BLaER1 treated with 17β-estradiol and CSF1 and Interleukin-3, amounts not matched to agents 10 nM and 100 nM (cell line): Measurements from ENCODE around the gene LGMN.

Experiments
- H3K27ac ChIP-seq, 11 experiments: shearing (Covaris generic); formaldehyde crosslinking; 2 replicates each; pipeline ENCODE4 v1.8.1; 2022
- H3K27me3 ChIP-seq, 11 experiments: shearing (Covaris generic); formaldehyde crosslinking; 2 replicates each; pipeline ENCODE4 v1.8.1; 2022
- H3K36me3 ChIP-seq, 11 experiments: shearing (Covaris generic); formaldehyde crosslinking; 2 replicates each; pipeline ENCODE4 v1.8.1; 2022
- H3K4me1 ChIP-seq, 10 experiments: shearing (Covaris generic); formaldehyde crosslinking; 2 replicates each; pipeline ENCODE4 v1.8.1; 2022
- H3K4me2 ChIP-seq, 11 experiments: shearing (Covaris generic); formaldehyde crosslinking; 2 replicates each; pipeline ENCODE4 v1.8.1; 2022
- H3K4me3 ChIP-seq, 10 experiments: shearing (Covaris generic); formaldehyde crosslinking; 2 replicates each; pipeline ENCODE4 v1.8.1; 2022
- H3K9ac ChIP-seq, 11 experiments: shearing (Covaris generic); formaldehyde crosslinking; 2 replicates each; pipeline ENCODE4 v1.8.1; 2022
- H3K9me3 ChIP-seq, 11 experiments: shearing (Covaris generic); formaldehyde crosslinking; replicated peaks in 1 of 11; 2 replicates each; pipeline ENCODE4 v1.8.1; 2022
- H4K20me1 ChIP-seq, 11 experiments: shearing (Covaris generic); formaldehyde crosslinking; 2 replicates each; pipeline ENCODE4 v1.8.1; 2022
- Cebpa-rat ChIP-seq, 11 experiments: shearing (Covaris generic); IDR thresholded peaks; 2 replicates each; pipeline ENCODE4 v1.8.1; 2022

Gene LGMN

GRCh38 chr14:92695562-92695961, 52.9 kb downstream of the LGMN start:
- no peak overlapping the region for H3K4me3 ChIP-seq
- H3K27me3 ChIP-seq, result no peaks in the 10 kb centered on the region
- no peaks in the 10 kb centered on the region for H3K9me3 ChIP-seq
- H4K20me1 ChIP-seq, result peaks cover 0 to 42% (median 4%) of the 10 kb centered on the region in 11 experiments; a peak in 10 of 22 replicates
- H3K36me3 ChIP-seq, result peaks cover 0 to 4% (median 0%) of the 10 kb centered on the region in 11 experiments; a peak in 8 of 22 replicates
- H3K4me1 ChIP-seq, result peaks cover 41 to 86% (median 62%) of the 10 kb centered on the region in 10 experiments
- no peak overlapping the region for H3K9ac ChIP-seq
- no peak overlapping the region for H3K27ac ChIP-seq
- H3K4me2 ChIP-seq, result peak overlapping the region in 3 of 11 experiments; percentile 11 to 17 (median 12); a peak in 1 of 22 replicates
- TF ChIP-seq Cebpa-rat (IDR thresholded peaks at IDR 0.05), result no peak

DNA sequence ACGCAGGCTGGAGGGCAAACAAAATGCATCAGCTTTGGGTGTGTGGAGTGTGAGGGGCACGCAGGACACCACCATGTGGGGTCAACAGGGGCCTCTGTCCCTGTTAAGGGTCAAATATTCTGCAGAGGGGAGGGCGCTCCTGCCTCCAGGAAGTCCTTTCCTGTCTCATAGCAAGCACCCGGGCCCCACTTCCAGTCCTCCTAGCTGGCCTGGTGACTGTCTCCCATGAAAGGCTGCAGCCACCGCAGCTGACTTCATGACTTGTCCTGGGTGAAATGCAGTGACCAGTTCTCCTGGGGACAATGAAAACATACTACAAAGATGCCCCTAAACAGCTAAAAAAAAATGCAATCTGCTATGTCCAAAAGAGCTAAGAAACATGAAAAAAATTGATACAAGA, 53.6 kb downstream of the LGMN start:
- Histone ChIP-seq H3K4me1 (peaks cover 41 to 82% (median 62%) of the 10 kb centered on the region in 10 experiments), H4K20me1 (peaks cover 0 to 50% (median 8%) of the 10 kb centered on the region in 11 experiments; a peak in 10 of 22 replicates), H3K9ac (no peak overlapping the region), H3K9me3 (no peaks in the 10 kb centered on the region), H3K4me3 (no peak overlapping the region), H3K4me2 (0 out of 22 replicates have a peak overlapping the region, but pooled peaks of 1 of the 11 experiments have one; percentile 11), H3K36me3 (peaks cover 0 to 12% (median 5%) of the 10 kb centered on the region in 11 experiments; a peak in 10 of 22 replicates), H3K27ac (no peak overlapping the region), H3K27me3 (no peaks in the 10 kb centered on the region)
- TF ChIP-seq Cebpa-rat (IDR thresholded peaks at IDR 0.05), result no peak

- TF ChIP-seq Cebpa-rat (IDR thresholded peaks at IDR 0.05), result no peak
These were observed 54.2 kb downstream of the LGMN start for GRCh38 chr14:92693998-92694795.

DNA sequence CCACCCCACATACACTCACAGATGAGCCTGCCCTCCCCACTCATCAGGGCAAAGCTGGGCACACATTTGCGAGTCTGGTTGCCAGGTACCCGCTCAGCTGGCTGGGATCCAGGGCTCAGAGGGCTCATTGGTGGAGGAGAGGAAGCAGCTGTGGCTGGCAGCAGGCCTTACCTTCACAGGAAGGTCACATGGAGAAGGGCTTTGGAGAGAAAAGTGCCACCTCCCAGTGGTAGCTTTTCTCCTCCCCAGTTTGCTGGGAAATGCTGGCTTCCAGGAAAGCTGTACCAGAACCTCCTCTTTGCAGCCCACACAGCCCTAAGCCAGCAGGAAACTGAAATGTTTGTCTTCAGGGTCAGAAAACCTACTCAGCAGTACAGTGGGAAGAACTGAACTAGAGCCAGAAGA, 55.6 kb downstream of the LGMN start:
- Histone ChIP-seq H3K4me3 (no peak overlapping the region), H3K4me2 (peak overlapping the region; percentile 53 to 86 (median 68)), H3K4me1 (peaks cover 26 to 66% (median 44%) of the 10 kb centered on the region in 10 experiments), H3K36me3 (peaks cover 0 to 32% (median 18%) of the 10 kb centered on the region in 11 experiments; a peak in 14 of 22 replicates), H3K9me3 (no peaks in the 10 kb centered on the region), H3K27me3 (no peaks in the 10 kb centered on the region), H4K20me1 (peaks cover 0 to 70% (median 18%) of the 10 kb centered on the region in 11 experiments; a peak in 11 of 22 replicates), H3K27ac (peak overlapping the region in 4 of 11 experiments; percentile 3 to 41 (median 30); a peak in 3 of 22 replicates), H3K9ac (peak overlapping the region in 4 of 11 experiments; percentile 15 to 45 (median 24); a peak in 2 of 22 replicates)
- TF ChIP-seq Cebpa-rat (IDR thresholded peaks at IDR 0.05), result no peak

More at GRCh38 chr14:92693998-92694795, 54.2 kb downstream of the LGMN start:
- H3K27me3 ChIP-seq, result no peaks in the 10 kb centered on the region
- no peak overlapping the region for H3K9ac ChIP-seq
- no peak overlapping the region; a peak in 2 of 22 replicates for H3K4me2 ChIP-seq
- no peak overlapping the region for H3K27ac ChIP-seq
- H4K20me1 ChIP-seq, result peaks cover 0 to 56% (median 9%) of the 10 kb centered on the region in 11 experiments; a peak in 10 of 22 replicates
- H3K4me3 ChIP-seq, result no peak overlapping the region
- H3K9me3 ChIP-seq, result no peaks in the 10 kb centered on the region
- H3K36me3 ChIP-seq, result peaks cover 0 to 18% (median 5%) of the 10 kb centered on the region in 11 experiments; a peak in 10 of 22 replicates
- H3K4me1 ChIP-seq, result peaks cover 40 to 79% (median 58%) of the 10 kb centered on the region in 10 experiments

- Histone ChIP-seq H4K20me1 (peaks cover 0 to 94% (median 33%) of the 10 kb centered on the region in 11 experiments; a peak in 13 of 22 replicates), H3K27ac (no peak overlapping the region), H3K36me3 (peaks cover 0 to 55% (median 39%) of the 10 kb centered on the region in 11 experiments; a peak in 14 of 22 replicates), H3K9ac (no peak overlapping the region), H3K9me3 (no peaks in the 10 kb centered on the region), H3K4me3 (no peak overlapping the region), H3K27me3 (no peaks in the 10 kb centered on the region), H3K4me1 (peaks cover 16 to 43% (median 25%) of the 10 kb centered on the region in 10 experiments), H3K4me2 (no peak overlapping the region)
- TF ChIP-seq Cebpa-rat (IDR thresholded peaks at IDR 0.05), result no peak
These were observed 58.0 kb downstream of the LGMN start for GRCh38 chr14:92690171-92691011.

DNA sequence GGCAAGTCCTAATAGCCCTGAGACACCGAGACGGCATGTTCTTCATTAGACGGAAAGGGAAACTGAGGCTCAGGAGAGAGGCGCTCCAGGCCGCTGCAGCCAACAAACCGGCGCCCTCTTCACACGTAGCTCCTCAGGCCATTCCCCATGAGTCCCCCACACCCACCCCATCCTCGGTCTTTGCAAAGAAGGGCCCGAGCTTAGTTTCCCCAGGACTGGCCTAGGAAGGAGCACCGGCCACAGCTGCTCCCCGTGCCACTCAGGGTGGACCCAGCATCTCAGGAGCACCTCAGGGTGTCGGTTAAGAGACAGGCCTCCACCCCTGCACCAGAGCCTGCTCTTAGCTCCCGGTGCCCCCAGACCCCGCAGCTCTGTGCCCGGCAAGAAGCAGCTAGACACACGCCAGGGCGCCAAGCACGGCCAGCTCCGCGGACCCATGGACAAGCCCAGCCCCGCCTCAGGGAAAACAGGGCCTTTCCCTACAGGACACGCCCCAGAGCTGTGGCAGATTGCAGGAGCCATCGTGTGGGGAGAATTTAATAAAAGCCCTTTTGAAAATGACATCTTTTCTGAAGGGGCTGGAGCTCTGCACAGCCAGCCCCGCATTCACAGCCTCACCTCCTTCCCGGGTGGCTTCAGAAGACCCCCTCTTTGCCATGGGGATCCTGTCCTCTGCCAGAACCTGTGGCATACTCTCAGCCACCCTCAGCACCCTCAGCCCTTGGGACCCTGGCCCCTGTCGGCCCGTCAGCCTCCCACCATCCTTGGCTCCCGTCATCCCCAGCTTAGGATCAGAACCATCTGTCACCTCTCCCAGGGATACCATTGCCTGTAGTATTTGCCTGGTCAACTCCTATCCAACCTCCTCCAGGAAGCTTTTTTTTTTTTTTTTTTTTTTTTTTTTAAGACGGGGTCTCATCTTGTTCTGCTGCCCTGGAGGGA, 59.7 kb downstream of the LGMN start:
- no peak for TF ChIP-seq Cebpa-rat (IDR thresholded peaks at IDR 0.05)
- no peak overlapping the region for H3K4me2 ChIP-seq
- H4K20me1 ChIP-seq, result peaks cover 0 to 100% (median 49%) of the 10 kb centered on the region in 11 experiments; a peak in 14 of 22 replicates
- H3K9ac ChIP-seq, result no peak overlapping the region
- no peak overlapping the region for H3K4me3 ChIP-seq
- H3K9me3 ChIP-seq, result no peaks in the 10 kb centered on the region
- H3K27ac ChIP-seq, result no peak overlapping the region
- peaks cover 16 to 30% (median 21%) of the 10 kb centered on the region in 10 experiments for H3K4me1 ChIP-seq
- H3K27me3 ChIP-seq, result no peaks in the 10 kb centered on the region
- peaks cover 0 to 72% (median 48%) of the 10 kb centered on the region in 11 experiments; a peak in 16 of 22 replicates for H3K36me3 ChIP-seq

- no peak for TF ChIP-seq Cebpa-rat (IDR thresholded peaks at IDR 0.05)
- H3K27me3 ChIP-seq, result no peaks in the 10 kb centered on the region
- H3K9ac ChIP-seq, result no peak overlapping the region
- H3K4me2 ChIP-seq, result no peak overlapping the region
- H3K9me3 ChIP-seq, result no peaks in the 10 kb centered on the region
- peaks cover 10 to 22% (median 13%) of the 10 kb centered on the region in 10 experiments for H3K4me1 ChIP-seq
- H4K20me1 ChIP-seq, result peaks cover 0 to 100% (median 57%) of the 10 kb centered on the region in 11 experiments; a peak in 15 of 22 replicates
- no peak overlapping the region for H3K4me3 ChIP-seq
- H3K36me3 ChIP-seq, result peaks cover 0 to 81% (median 55%) of the 10 kb centered on the region in 11 experiments; a peak in 16 of 22 replicates
- H3K27ac ChIP-seq, result no peak overlapping the region
These were observed 60.6 kb downstream of the LGMN start for GRCh38 chr14:92687681-92688433.
